Measurements from ENCODE around the gene PHF12.

Gene PHF12

DNA sequence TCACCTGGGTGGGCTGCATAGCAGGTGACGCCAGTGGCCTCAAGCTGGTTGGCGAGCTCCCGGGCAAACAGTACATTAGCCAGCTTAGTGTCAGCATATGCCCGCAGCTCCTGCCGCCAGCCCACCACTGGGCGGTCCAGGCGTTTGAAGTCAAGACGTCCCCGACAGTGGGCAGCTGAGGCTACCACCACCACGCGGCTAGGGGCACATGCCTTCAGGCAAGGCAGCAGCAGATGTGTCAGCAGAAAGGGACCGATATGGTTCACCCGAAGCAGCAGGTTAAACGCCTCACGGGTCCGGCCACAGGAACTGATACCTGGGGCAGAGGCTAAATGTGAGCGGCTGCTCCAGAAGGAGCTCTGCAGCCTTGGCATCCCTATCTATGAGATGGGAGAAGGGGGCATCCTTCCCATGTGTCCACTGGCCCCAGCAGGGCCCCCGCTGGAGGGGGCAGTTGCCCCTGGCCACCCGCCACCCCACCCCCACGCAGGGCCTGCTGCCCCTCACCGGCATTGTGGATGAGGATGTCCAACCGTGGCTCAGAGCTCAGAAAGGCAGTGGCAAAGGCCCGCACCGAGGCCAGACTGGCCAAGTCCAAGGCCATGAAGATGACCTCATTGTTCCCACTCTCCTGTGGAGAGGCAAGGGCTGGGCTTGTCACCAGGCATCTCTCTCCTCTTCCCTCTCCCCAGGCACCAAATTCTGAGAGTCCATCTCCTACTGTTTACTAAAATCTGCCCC is 50.2 kb downstream of the PHF12 start:
- no peak for DNase-seq

DNA sequence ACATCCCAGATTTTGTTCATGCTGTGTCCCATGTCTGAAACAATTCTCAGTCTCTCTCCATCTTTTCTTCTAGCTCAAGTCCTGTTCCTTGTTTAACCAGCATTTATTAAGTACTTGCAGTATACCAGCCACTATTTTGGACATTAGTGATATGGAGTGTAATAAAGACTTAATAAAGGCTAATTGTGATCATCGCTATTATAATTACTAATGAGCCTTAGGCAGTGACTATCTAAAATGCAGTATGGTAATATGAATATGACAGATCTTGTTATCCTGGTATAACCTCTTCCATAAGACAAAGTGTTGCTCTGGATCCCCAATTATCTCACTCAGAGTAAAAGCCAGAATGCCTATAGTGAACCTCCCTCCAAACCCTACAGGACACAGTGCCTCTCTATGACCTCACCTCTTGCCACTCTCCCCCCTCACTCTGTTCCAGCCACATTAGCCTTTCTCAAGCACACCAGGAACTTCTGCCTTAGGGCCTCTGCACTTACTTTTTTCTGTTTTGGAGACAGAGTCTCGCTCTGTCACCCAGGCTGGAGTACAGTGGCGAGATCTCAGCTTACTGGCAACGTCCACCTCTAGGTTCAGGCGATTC is 52.0 kb downstream of the PHF12 start:
- DNase-seq: no peak

DNA sequence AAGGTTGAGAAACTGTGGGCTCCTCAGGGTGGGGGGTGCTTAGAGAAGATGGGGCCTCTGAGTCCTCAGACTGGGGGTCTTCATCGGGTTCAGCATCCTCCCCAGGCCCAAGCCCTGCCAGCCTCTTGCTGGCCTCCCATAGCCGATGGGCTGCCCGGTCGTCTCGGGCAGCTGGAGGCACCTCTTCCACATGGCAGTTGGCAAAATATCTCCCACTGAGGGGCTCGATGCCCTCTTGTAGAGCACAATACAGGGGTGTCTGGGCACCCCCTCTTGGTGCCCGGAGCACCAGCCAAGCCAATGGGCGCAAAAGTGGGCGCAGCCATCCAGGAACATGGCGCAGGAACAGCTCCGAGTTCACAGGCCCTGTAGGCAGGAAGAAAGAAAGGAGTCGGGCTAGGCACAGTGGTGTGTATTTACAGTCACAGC is 52.8 kb downstream of the PHF12 start:
- no peak for DNase-seq

GRCh38 chr17:28897769-28898526 is 53.4 kb downstream of the PHF12 start:
- DNase-seq: no peak

DNA sequence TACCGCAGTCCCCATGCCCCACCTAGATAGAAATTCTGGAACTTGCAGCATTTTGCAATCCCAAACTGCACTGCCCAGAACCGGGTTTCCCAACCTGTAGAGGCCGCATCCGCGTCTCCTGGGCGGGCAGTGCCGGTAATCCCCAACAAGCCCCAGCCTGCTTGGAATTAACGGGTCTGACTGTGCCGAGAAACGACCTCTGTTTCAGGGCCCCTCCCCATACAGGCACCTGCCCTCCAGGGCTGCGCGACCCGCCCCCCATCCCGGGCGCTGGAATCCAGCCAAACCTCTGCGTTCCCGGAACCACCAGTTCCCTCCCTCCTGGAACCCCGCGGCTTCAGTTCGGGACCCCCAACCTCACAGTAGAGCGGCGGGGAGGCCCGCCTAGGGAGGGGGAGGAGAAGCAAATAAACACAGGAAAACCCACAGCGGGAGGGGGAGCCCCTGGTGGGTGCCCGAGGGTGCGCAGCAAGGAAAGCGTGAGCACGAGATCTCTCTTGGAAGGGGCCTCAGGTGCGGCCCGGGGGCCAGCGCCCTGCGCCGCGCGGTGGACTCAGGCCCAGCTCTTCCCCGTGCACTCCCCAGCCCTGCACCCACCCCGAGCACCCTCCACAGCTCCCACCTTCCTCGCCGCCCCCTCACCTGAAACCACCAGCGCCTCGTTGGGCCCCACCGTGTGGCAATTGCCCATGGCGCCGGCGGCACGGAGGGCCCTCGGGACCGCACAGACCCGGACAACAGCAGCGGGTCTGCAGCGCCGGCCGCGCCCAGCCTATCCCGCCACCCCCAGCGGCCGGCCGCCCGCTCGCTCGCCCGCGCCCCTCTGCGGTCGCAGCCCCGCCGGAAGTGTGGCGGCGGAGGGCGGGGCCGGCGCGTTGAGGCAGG is 54.2 kb downstream of the PHF12 start, which contains the start of gene FLOT2:
TSS of gene FLOT2 (minus strand) at position 850 of the 885 bp plus-strand sequence. CDS start at position 691, 159 bp downstream.
- DNase-seq: peak; percentile 28

DNA sequence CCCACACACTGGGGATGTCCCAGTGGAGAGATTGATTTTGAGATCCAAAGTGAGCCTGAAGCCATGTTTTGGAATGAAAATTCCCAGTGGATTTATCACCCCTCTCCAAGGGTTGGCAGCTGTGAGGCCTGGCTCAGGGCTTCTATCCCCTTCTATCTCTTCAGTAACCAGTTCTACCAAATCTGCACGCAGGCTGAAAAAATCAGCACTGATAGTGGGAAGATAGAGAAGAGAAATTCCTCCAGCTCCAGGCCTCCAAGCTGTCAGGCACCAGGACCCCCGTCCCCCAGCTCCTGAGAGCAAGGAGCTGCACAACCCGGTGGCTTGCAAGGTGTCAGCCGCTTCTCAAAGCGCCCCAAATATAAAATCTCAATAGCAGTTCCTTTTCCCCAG is 54.8 kb downstream of the PHF12 start:
- DNase-seq: no peak

DNA sequence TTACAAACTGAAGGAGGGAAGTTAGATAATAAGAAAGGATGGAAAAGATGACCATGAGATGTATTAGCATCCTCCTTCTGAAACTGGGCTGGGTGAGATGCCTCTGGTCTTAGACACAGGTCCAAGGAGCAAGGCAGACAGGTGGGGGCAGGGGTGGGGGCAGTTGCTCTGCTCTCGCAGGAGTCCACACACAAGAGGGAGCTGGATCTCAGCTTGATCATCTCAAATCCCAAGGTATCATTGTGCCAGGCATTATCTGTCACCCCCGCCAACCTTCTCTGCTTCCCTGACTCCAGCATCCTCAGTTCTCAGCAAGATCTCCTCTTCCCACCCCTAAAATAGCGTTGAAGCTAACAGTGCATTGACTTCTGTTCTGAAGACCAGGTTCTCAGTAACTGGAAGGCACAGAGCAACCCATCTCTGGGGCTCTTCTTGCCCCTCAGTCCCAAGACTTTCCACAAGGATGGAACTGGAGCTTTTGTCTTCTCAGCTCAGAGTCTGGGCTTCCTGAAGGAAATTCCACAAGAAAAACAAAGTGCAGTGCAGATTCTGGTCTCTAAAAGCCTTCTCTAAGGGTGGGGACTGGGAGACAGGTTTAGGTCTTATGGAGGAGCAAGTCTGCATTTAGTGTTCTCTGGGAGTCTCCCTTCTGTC is 55.4 kb downstream of the PHF12 start:
- no peak for DNase-seq

DNA sequence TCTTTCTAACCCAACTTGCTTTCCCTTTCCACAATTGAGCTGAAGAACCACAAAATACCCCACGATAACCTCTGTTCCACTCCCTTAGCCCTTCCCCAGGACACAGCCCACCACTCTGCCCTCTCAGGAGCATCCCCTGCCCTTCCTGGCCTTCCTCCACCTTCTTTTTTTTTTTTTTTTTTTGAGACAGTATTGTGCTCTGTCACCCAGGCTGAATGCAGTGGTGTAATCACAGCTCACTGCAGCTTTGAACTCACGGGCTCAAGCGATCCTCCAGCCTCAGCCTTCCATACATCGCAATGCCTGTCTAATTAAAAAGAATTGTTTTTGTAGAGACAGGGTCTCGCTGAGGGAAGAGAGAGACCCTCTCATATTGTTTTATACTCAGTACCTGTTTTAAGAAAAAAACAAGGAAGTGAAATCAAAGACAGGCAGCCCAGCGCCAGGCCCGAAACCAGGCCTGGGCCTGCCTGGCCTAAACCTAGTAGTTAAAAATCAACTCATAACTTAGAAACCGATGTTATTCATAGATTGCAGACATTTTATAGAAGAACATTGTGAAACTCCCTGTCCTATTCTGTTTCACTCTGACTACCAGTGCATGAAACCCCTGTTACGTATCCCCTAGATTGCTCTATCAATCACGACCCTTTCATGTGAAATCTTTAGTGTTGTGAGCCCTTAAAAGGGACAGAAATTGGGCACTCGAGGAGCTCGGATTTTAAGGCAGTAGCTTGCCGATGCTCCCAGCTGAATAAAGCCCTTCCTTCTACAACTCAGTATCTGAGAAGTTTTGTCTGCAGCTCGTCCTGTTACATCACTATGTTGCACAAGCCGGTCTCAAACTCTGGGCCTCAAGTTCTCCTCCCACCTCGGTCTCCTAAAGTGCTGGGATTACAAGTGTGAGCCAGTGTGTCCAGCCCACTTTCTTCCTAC is 57.8 kb downstream of the PHF12 start:
- DNase-seq: peak; percentile 56

DNA sequence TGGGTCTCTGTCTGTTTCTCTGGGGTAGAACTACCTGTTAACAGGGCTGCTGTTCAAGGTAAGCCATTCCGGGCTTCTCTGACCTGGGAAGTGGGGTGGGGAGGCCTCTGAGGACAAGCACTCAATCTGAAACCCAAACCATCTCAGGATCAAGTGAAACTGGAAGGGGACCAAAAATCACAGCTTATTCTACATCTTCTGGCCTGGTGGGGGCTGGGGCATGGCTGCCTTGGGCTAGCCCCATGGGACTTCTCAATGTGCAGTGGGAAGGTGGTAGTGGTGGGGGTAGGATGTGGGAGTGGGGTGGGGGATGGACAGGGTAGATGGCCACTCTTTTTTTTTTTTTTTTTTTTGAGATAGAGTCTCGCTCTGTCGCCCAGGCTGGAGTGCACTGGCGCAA is 59.3 kb downstream of the PHF12 start:
- DNase-seq: no peak

DNA sequence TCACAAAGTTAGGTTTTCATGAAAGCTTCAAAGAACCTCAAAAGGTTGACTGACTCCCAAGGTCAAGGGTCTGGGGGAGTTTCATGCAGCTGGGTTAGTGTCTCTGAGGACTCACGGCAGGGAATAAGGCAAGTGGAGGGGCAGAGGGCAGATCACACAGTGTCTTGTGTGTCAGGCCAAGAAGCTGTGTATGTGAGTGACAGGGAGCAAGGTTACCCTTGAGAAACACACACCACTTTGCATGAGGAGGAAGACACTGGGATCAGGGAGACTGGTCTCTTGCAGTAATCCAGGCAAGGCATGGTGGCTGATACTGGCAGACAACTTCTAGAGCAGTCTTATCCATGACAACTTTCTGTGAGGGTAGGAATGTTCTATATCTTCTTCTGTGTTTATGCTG is 60.1 kb downstream of the PHF12 start:
- no peak for DNase-seq

- DNase-seq: no peak
These were observed 61.3 kb downstream of the PHF12 start for GRCh38 chr17:28889996-28890395.

GRCh38 chr17:28888832-28889231 is 62.5 kb downstream of the PHF12 start:
- DNase-seq: no peak

DNA sequence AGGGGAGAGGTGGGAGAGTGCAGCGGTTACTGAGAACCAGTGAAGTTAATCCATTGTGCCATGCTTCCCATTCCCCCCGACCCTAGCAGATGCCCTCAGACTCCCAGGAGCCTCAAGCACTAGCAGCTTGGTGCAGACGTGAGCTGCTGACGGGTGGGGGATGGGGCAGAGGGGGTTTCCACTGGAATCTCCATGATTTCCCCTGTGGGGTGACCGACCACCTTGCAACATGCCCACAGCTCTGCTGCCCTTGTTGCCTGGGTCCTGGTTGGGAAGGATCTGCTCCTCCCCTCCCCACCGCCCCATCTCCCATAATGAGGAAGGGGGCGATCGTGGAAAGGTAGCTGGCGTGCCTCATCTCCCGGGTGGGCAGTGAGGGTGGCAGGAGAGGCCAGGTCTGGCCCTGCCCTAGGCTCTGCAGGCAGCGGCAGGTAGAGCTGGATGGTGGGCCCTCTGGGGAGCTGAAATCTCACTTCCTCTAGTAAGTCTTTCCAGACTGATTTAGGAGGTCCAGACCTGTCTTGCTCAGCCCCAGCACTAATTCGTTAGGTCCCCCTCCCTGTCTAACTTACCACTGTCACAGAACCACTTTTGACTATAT is 63.3 kb downstream of the PHF12 start:
- DNase-seq: no peak

GRCh38 chr17:28885951-28886350 is 65.4 kb downstream of the PHF12 start:
- DNase-seq: no peak

GRCh38 chr17:28885363-28885762 is 66.0 kb downstream of the PHF12 start:
- DNase-seq: no peak

DNA sequence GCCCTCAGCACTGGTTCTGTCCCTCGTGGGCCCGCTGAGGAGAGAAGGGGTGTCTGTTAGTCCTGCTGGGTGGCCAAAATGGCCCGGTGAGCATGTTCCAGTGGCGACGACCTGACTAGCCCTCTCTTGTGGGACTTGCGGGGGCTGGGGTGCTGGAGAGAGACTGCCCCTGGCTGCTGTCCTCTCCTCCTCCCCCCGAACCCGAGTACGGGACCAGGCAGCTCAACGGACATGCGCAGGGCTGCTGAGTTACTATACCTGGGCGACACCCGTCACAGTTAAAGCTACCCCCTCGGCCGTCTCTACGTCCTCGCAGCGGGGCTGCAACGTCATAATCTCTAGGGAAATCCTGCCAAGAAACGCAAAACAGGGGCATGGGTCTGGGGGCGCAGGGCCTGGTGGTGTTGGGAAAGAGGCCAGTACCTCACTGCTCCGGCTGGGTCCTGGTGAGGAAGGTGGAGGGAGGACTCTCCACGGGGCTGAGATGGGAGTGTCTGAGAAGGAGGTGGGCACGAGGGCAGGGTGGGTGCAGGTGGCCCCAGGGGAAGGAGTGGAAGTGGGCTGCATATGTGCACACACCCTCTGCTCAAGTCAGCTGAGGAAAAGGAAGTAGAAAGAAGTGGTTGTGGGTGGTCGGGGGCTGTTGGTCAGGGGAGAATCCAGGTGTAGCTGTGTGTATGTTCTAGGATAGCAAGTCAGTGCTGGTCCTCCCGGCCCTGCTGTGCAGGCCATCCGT is 67.2 kb downstream of the PHF12 start:
- DNase-seq: no peak

GRCh38 chr17:28882154-28882895 is 69.0 kb downstream of the PHF12 start:
- no peak for DNase-seq

GRCh38 chr17:28881533-28882056 is 69.7 kb downstream of the PHF12 start:
- no peak for DNase-seq

GRCh38 chr17:28880572-28880945 is 70.8 kb downstream of the PHF12 start:
- no peak for DNase-seq
